B cell (primary cell): ENCODE data around the gene CMIP. TPM values are rescaled to one million over a fixed set of nuclear protein-coding genes. Genes with fewer than 3 reads are reported as not detected.

Source experiments
- ATAC-seq: fragments of 200-7000 bp; cut with Tn5 transposase; one replicate; pipeline ENCODE4 v1.10.0; 2021; ENCODE audit warnings: low read depth, mild to moderate bottlenecking, moderate number of reproducible peaks, moderate library complexity
- CTCF ChIA-PET: fragments of 350-600 bp; sonication (Branson Sonifier 250); formaldehyde crosslinking; loops from one replicate; lab custom pipeline; 2021; ENCODE audit warnings: antibody characterized with exemption, inconsistent platforms; lab: Charles Lee
- POLR2A ChIA-PET: fragments of 350-600 bp; sonication (Branson Sonifier 250); formaldehyde crosslinking; loops from one replicate; lab custom pipeline; 2021; ENCODE audit warnings: antibody characterized with exemption; lab: Charles Lee
- DNase-seq: peaks from one replicate; pipeline ENCODE4 v3.0.0; 2013
- H2AFZ ChIP-seq: 2 replicates; pipeline ENCODE4 v1.6.1; 2012; ENCODE audit warnings: mild to moderate bottlenecking, low read depth, low read length; ENCODE audit not compliant: insufficient read depth, poor library complexity, severe bottlenecking
- H3K27ac ChIP-seq, 2 donors: 1 replicate in 1 of 2; 2 replicates in 1 of 2; pipeline ENCODE4 v1.5.1; 2012 to 2013; ENCODE audit warnings: low read length in 2 of 2, mild to moderate bottlenecking in 2 of 2, moderate library complexity in 1 of 2
- H3K27me3 ChIP-seq, 4 experiments: fragments of 200-600 bp in 1 of 4; sonication (generic) in 1 of 4; replicated peaks in 1 of 4; 1 replicate in 2 of 4; 2 replicates in 2 of 4; pipeline versions ENCODE4 v1.6.1 to v1.7.0; 2013 to 2016; ENCODE audit warnings: low read length in 3 of 4, mild to moderate bottlenecking in 2 of 4, mixed read lengths in 1 of 4, moderate library complexity in 1 of 4; ENCODE audit not compliant: insufficient read depth in 4 of 4, control insufficient read depth in 3 of 4; ENCODE audit errors: control extremely low read depth in 1 of 4
- H3K36me3 ChIP-seq, 2 experiments: replicated peaks in 1 of 2; 1 replicate in 1 of 2; 2 replicates in 1 of 2; pipeline versions ENCODE4 v1.6.1 to v1.7.1; 2013; ENCODE audit warnings: low read length in 1 of 2; ENCODE audit not compliant: insufficient read depth in 2 of 2, control insufficient read depth in 1 of 2; ENCODE audit errors: control extremely low read depth in 1 of 2, extremely low read depth in 1 of 2
- H3K4me1 ChIP-seq, 2 donors: fragments of 200-600 bp in 1 of 2; sonication (generic) in 1 of 2; 1 replicate in 1 of 2; 2 replicates in 1 of 2; pipeline versions ENCODE4 v1.5.1 to v1.6.1; 2013 to 2017; ENCODE audit warnings: low read length in 2 of 2; ENCODE audit not compliant: control insufficient read depth in 2 of 2, insufficient read depth in 2 of 2
- H3K4me2 ChIP-seq: replicated peaks from 2 replicates; pipeline ENCODE3; 2012; ENCODE audit warnings: mild to moderate bottlenecking, low read depth, low read length; ENCODE audit not compliant: poor library complexity, severe bottlenecking
- H3K4me3 ChIP-seq, 5 experiments: fragments of 200-600 bp in 1 of 5; sonication (generic) in 1 of 5; 1 replicate in 3 of 5; 2 replicates in 2 of 5; pipeline versions ENCODE4 v1.5.1 to v1.7.0; 2011 to 2016; ENCODE audit warnings: low read length in 4 of 5, mild to moderate bottlenecking in 4 of 5, low read depth in 2 of 5, control low read depth in 1 of 5, moderate library complexity in 1 of 5; ENCODE audit not compliant: insufficient read depth in 1 of 5; ENCODE audit errors: control extremely low read depth in 1 of 5, extremely low read depth in 1 of 5
- H3K79me2 ChIP-seq: fragments of 200-600 bp; sonication (generic); one replicate; pipeline ENCODE4 v1.6.0; 2016; ENCODE audit warnings: low read length; ENCODE audit not compliant: control insufficient read depth, insufficient read depth
- H3K9ac ChIP-seq: fragments of 200-600 bp; sonication (generic); 2 replicates; pipeline ENCODE4 v1.6.1; 2017; ENCODE audit warnings: mild to moderate bottlenecking, low read length, moderate library complexity
- H3K9me3 ChIP-seq, 3 donors: one replicate each; pipeline versions ENCODE4 v1.6.1 to v1.7.1; 2013; ENCODE audit warnings: low read length in 2 of 3; ENCODE audit not compliant: control insufficient read depth in 2 of 3, insufficient read depth in 1 of 3; ENCODE audit errors: control extremely low read depth in 1 of 3
- H4K20me1 ChIP-seq: 2 replicates; pipeline ENCODE4 v1.6.0; 2012; ENCODE audit warnings: mild to moderate bottlenecking, low read length; ENCODE audit not compliant: insufficient read depth, control insufficient read depth, poor library complexity, severe bottlenecking
- H3K27ac Mint-ChIP-seq: one replicate; pipeline ENCODE4 v1.8.0; 2021; ENCODE audit warnings: mixed read lengths
- H3K27me3 Mint-ChIP-seq: one replicate; pipeline ENCODE4 v1.8.0; 2021; ENCODE audit warnings: mixed read lengths
- H3K4me1 Mint-ChIP-seq: one replicate; pipeline ENCODE4 v1.8.0; 2021; ENCODE audit warnings: mixed read lengths
- H3K4me3 Mint-ChIP-seq: one replicate; pipeline ENCODE4 v1.8.0; 2021; ENCODE audit warnings: mixed read lengths
- H3K9me3 Mint-ChIP-seq: one replicate; pipeline ENCODE4 v1.8.0; 2022; ENCODE audit warnings: mixed read lengths; ENCODE audit not compliant: insufficient read depth
- EZH2 ChIP-seq: IDR thresholded peaks from 2 replicates; pipeline ENCODE4 v1.6.1; 2012; ENCODE audit warnings: borderline replicate concordance, low read depth, mild to moderate bottlenecking, moderate library complexity, low read length; ENCODE audit not compliant: insufficient read depth, poor library complexity, severe bottlenecking
- WGBS: methylation state at CpG from one replicate; pipeline ENCODE4 v1.1.5; 2013; ENCODE audit warnings: missing lambda C conversion rate; ENCODE audit not compliant: insufficient coverage; 5-methylcytosine and 5-hydroxymethylcytosine counted together
- intact Hi-C: fragments of 100-400 bp; cut with micrococcal nuclease; formaldehyde crosslinking; loops from one replicate; pipeline ENCODE4 v1.10.0; 2022
- polyA plus RNA-seq: library from polyadenylated mRNA; depleted of rRNA; stranded (reverse); fragments of >200 nt; gene quantifications from 2 replicates; pipeline ENCODE4 v1.2.3, GENCODE V29; 2012
- total RNA-seq, 2 donors: library from RNA; stranded (reverse); fragments of 120-200 nt in 1 of 2; gene quantifications; 1 replicate in 1 of 2; 2 replicates in 1 of 2; pipeline versions ENCODE4 v1.2.3 to v1.2.4, GENCODE V29; 2013 to 2022
- TF ChIP-seq, protein P1 (sequence below): fragments of 200-600 bp; IDR thresholded peaks from one replicate; pipeline ENCODE4 v1.8.0; 2022; ENCODE audit warnings: antibody characterized with exemption, mild to moderate bottlenecking

Gene CMIP
- total and polyA plus RNA-seq, 2 donors (not counting 1 experiment from before 2014, with no cell fraction given): 27.1 to 155 TPM

- H3K4me1 Mint-ChIP-seq: peaks cover 34% of the 10 kb centered on the region
- ATAC-seq (no peak), DNase-seq (no peak)
- TF ChIP-seq, protein P1, sequence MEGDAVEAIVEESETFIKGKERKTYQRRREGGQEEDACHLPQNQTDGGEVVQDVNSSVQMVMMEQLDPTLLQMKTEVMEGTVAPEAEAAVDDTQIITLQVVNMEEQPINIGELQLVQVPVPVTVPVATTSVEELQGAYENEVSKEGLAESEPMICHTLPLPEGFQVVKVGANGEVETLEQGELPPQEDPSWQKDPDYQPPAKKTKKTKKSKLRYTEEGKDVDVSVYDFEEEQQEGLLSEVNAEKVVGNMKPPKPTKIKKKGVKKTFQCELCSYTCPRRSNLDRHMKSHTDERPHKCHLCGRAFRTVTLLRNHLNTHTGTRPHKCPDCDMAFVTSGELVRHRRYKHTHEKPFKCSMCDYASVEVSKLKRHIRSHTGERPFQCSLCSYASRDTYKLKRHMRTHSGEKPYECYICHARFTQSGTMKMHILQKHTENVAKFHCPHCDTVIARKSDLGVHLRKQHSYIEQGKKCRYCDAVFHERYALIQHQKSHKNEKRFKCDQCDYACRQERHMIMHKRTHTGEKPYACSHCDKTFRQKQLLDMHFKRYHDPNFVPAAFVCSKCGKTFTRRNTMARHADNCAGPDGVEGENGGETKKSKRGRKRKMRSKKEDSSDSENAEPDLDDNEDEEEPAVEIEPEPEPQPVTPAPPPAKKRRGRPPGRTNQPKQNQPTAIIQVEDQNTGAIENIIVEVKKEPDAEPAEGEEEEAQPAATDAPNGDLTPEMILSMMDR: no peak
- no peak for TF ChIP-seq EZH2
- no peak overlapping the region for H3K27ac Mint-ChIP-seq
- no peak overlapping the region for H3K4me3 Mint-ChIP-seq
- WGBS: 93% methylated on average over 18 of the region's 18 CpGs
- H3K27me3 Mint-ChIP-seq: no peaks in the 10 kb centered on the region
- Histone ChIP-seq H3K36me3 (peaks cover 7 to 18% of the 10 kb centered on the region in 2 experiments), H4K20me1 (peaks cover 96% of the 10 kb centered on the region), H2AFZ (no peak overlapping the region), H3K4me3 (no peak overlapping the region), H3K9me3 (no peaks in the 10 kb centered on the region), H3K27me3 (no peaks in the 10 kb centered on the region), H3K79me2 (peaks cover 100% of the 10 kb centered on the region), H3K4me2 (no peak overlapping the region), H3K27ac (no peak overlapping the region), H3K4me1 (peaks cover 7 to 11% of the 10 kb centered on the region in 2 donors), H3K9ac (no peak overlapping the region)
- no peaks in the 10 kb centered on the region for H3K9me3 Mint-ChIP-seq
- intact Hi-C loops: loop anchor here (10.0 kb wide), 1 partner anchor 56 kb away; no protein-coding TSS in a partner anchor
- ChIA-PET POLR2A (no interaction called here), CTCF (no interaction called here)
These were observed 94.6 kb downstream of the CMIP start for GRCh38 chr16:81539009-81539758.
